Hepatic stellate cell (primary cell): ENCODE data around the gene TSSC4.

Experiments used
- DNase-seq: peaks from one replicate; pipeline ENCODE4 v3.0.0; 2011; ENCODE audit warnings: low spot score

The TSSC4 gene

GRCh38 chr11:2419638-2420501, 19.3 kb downstream of the TSSC4 start:
- peak; percentile 90 for DNase-seq

- DNase-seq, result peak; percentile 96
Observed at GRCh38 chr11:2420502-2421225, 20.1 kb downstream of the TSSC4 start.

- no peak for DNase-seq
Observed at GRCh38 chr11:2421226-2421994, 20.9 kb downstream of the TSSC4 start.

- no peak for DNase-seq
Observed at GRCh38 chr11:2421996-2422395, 21.4 kb downstream of the TSSC4 start.

- DNase-seq, result no peak
Observed at GRCh38 chr11:2422461-2423156, 22.1 kb downstream of the TSSC4 start.

GRCh38 chr11:2423157-2424025, 22.8 kb downstream of the TSSC4 start:
- DNase-seq, result no peak

GRCh38 chr11:2424811-2425495, 24.4 kb downstream of the TSSC4 start:
- DNase-seq, result no peak

- no peak for DNase-seq
Observed at GRCh38 chr11:2425506-2425905, 25.0 kb downstream of the TSSC4 start.

- no peak for DNase-seq
Observed at GRCh38 chr11:2426221-2426620, 25.7 kb downstream of the TSSC4 start.

- no peak for DNase-seq
Observed at GRCh38 chr11:2426826-2427521, 26.4 kb downstream of the TSSC4 start.

GRCh38 chr11:2427721-2428321, 27.3 kb downstream of the TSSC4 start:
- no peak for DNase-seq

GRCh38 chr11:2428322-2428795, 27.8 kb downstream of the TSSC4 start:
- peak; percentile 67 for DNase-seq

GRCh38 chr11:2431395-2431794, 30.8 kb downstream of the TSSC4 start:
- no peak for DNase-seq

GRCh38 chr11:2432171-2432621, 31.6 kb downstream of the TSSC4 start:
- no peak for DNase-seq

- DNase-seq, result no peak
Observed at GRCh38 chr11:2432628-2433071, 32.1 kb downstream of the TSSC4 start.

- no peak for DNase-seq
Observed at GRCh38 chr11:2433106-2433925, 32.8 kb downstream of the TSSC4 start.

- DNase-seq, result no peak
Observed at GRCh38 chr11:2434008-2434407, 33.5 kb downstream of the TSSC4 start.
